Mucosa of rectum (tissue), 2 donors: Measurements from ENCODE around the gene SP110.

Experiments used
- H3K27ac ChIP-seq, 2 donors: one replicate each; pipeline ENCODE4 v1.7.0; 2013; ENCODE audit warnings: inconsistent platforms in 2 of 2, low read depth in 2 of 2, low read length in 2 of 2
- H3K27me3 ChIP-seq, 2 donors: one replicate each; pipeline ENCODE4 v1.7.0; 2013; ENCODE audit warnings: low read length in 2 of 2; ENCODE audit not compliant: control insufficient read depth in 2 of 2, insufficient read depth in 2 of 2
- H3K36me3 ChIP-seq, 2 donors: one replicate each; pipeline ENCODE4 v1.7.0; 2013; ENCODE audit warnings: low read length in 2 of 2; ENCODE audit not compliant: control insufficient read depth in 2 of 2, insufficient read depth in 2 of 2
- H3K4me1 ChIP-seq, 2 donors: one replicate each; pipeline ENCODE4 v1.7.0; 2013; ENCODE audit warnings: low read length in 2 of 2, mild to moderate bottlenecking in 1 of 2; ENCODE audit not compliant: control insufficient read depth in 2 of 2, insufficient read depth in 2 of 2
- H3K4me3 ChIP-seq, 2 donors: one replicate each; pipeline ENCODE4 v1.7.0; 2013; ENCODE audit warnings: low read length in 2 of 2
- H3K9ac ChIP-seq, 2 donors: one replicate each; pipeline ENCODE4 v1.7.0; 2013; ENCODE audit warnings: low read length in 2 of 2, low read depth in 1 of 2, mild to moderate bottlenecking in 1 of 2
- H3K9me3 ChIP-seq, 2 donors: one replicate each; pipeline ENCODE4 v1.7.0; 2013; ENCODE audit warnings: low read length in 2 of 2; ENCODE audit not compliant: control insufficient read depth in 2 of 2
- donor health status: healthy.
- donor health status: Normal muscosa, but diverticular disease.

Gene SP110

DNA sequence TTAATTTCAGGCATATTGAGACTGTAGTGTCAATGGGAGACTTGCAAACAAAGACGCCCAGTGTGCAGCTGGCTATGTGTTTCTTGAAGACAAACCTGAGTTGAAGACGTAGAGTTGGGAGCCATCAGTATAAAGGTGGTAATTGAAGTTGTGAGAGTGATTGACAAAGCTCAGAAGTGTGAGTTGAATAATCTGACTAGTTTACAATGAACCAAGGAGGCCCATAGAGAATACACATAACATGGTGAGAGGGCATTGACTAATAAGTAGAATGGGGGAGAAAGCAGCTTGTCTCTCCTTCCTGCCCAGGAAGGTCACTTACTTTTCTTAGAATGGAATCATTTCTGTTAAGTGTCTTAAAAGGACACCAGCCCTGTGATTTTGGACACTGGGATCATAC, 14.1 kb downstream of the SP110 start:
- peaks cover 55 to 68% of the 10 kb centered on the region in 2 donors for H3K36me3 ChIP-seq
- H3K9ac ChIP-seq: no peak overlapping the region
- no peaks in the 10 kb centered on the region for H3K9me3 ChIP-seq
- H3K4me1 ChIP-seq: no peaks in the 10 kb centered on the region
- no peak overlapping the region for H3K27ac ChIP-seq
- no peaks in the 10 kb centered on the region for H3K27me3 ChIP-seq
- no peak overlapping the region for H3K4me3 ChIP-seq

DNA sequence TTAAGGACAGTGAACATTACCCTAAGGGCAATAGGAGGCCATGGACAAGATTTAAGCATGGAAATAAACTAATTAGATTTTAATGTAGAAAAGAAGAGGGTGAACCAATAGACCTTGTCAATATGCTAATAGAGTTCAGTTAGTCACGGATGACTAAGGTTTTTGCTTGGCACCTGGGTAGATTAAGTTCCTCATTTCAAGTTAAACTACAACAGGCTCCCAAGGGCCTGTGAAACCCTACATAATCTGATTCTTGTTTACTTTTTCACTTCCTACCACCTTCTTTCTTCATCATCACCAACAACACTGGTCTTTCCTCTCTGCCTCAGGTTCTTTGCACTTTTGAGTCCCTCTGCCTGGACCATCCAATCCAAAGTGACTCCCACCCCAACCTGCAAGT, 14.8 kb downstream of the SP110 start:
- no peaks in the 10 kb centered on the region for H3K27me3 ChIP-seq
- no peaks in the 10 kb centered on the region for H3K9me3 ChIP-seq
- no peaks in the 10 kb centered on the region for H3K4me1 ChIP-seq
- H3K9ac ChIP-seq: no peak overlapping the region
- no peak overlapping the region for H3K27ac ChIP-seq
- H3K4me3 ChIP-seq: no peak overlapping the region
- H3K36me3 ChIP-seq: peaks cover 60 to 68% of the 10 kb centered on the region in 2 donors

DNA sequence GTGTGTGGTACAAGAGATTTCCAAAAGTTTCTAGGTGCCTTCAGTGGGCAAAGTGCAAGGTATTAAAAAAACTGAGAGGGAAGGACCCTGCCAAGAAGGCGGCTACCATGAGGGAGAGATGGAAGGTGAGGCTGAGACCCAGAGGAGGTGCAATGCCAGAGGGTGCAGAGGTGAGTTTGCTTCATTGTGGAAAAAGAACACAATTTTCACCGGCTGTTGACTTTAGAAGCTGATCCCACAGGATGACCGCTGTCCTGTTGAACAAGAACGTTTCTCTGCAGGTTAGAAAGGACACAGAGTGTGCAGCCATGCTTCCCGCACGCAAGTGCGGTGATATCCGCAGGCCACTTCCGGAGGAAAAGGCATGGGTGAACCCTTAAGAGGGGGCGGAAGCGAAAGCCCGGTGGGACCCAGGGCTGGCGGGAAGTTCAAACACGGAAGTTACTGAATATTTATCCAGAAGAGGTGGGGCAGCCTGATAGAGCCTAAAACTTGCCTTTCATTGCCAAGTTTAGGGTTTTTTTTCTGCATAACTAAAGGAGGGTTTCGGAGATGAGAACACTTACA, 16.6 kb downstream of the SP110 start:
- no peaks in the 10 kb centered on the region for H3K9me3 ChIP-seq
- H3K36me3 ChIP-seq: peaks cover 47 to 57% of the 10 kb centered on the region in 2 donors
- H3K27ac ChIP-seq: no peak overlapping the region
- H3K4me3 ChIP-seq: no peak overlapping the region
- H3K4me1 ChIP-seq: no peaks in the 10 kb centered on the region
- no peak overlapping the region for H3K9ac ChIP-seq
- H3K27me3 ChIP-seq: no peaks in the 10 kb centered on the region

DNA sequence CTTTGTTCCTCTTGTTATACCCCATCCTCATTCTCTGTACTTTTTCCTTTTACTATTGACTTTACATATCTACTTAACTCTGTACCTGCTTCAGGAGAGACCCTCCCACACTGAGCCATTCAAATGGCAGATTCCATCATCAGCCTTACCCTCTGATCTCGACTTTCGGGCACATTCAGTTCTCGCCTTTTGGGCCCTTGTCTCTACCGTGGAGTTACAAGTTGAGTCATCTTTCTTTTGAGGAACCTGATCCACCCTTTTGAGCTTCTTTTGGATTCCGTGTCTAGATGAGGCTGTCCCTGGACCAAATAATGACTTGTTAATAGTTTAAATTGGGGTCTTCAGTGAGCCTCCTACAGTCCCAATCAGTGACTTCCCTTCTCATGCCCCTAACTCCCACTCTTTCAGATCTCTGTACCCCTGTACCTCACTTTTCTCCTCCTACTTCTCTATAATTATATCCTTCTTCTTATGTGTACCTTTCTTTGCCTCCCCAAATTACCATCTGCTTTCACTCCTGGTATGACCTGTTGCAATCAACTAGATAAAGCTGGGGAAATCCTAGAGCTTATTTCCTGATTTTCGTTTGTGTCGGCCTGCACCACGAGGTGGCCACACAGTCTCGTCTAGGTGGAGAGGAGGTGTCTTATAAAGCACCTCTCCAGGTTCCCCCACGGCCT, 17.2 kb downstream of the SP110 start:
- Histone ChIP-seq H3K4me1 (no peaks in the 10 kb centered on the region), H3K4me3 (no peak overlapping the region), H3K27me3 (no peaks in the 10 kb centered on the region), H3K27ac (no peak overlapping the region), H3K36me3 (peaks cover 42 to 51% of the 10 kb centered on the region in 2 donors), H3K9ac (no peak overlapping the region), H3K9me3 (no peaks in the 10 kb centered on the region)

DNA sequence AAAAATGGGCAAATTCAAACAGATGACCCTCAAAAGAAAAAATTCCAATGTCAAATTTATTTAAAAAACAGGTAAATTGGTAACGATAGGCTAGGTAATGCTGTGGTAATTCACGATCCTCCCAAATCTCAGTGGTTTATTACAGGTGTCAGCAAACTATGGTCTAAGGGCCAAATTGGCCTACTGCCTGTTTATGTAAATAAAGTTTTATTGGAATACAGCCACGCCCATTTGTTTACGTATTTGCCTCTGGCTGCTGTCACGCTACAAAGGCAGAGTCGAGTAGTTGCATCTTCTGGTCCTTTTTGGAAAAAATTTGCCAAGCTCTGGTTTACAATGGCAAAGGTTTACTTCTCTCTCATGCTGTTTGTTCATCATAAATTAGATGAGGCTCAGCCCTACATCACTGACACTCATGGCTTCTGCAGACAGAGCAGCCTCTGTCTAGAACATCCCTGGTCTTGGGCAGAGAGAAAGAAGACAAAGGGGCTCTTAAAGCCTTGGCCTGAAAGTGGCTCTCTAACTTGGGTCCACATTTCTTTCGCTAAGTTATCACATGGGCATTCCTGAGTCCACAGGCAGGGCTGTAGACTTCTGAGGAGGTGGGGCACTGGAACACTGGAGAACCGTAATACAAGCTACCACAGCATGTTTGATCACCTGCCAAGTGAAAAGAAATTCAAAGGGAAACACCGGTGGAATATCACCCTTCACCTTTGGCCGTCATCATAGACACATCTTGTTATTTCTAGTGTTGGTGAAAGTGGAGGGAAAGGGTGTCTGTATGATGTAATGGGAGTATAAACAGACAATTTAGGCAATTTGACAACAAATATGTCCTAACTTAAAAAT, 34.8 kb downstream of the SP110 start:
- peaks cover 8 to 22% of the 10 kb centered on the region in 2 donors for H3K36me3 ChIP-seq
- no peak overlapping the region for H3K9ac ChIP-seq
- no peaks in the 10 kb centered on the region for H3K27me3 ChIP-seq
- H3K4me1 ChIP-seq: peaks cover 0 to 4% of the 10 kb centered on the region in 2 donors
- H3K27ac ChIP-seq: no peak overlapping the region
- no peaks in the 10 kb centered on the region for H3K9me3 ChIP-seq
- H3K4me3 ChIP-seq: no peak overlapping the region

DNA sequence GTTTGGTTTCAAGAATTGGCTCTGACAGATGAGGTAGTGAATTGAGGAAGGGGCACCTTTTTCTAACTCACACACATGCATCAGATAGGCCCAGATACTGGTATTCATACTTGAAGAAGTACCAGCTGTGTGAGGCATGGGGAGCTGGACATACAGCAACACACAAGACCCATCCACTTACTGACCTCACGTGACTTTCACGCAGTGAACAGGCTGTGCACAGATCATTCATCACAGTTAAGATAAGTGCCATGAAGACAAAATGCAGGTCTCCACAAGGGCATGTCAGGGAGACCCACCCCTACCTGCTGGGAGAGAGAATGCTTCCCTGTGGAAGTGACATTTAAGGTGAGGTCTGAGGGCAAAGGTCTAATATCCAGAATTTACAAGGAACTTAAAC, 38.6 kb downstream of the SP110 start:
- H3K9me3 ChIP-seq: no peaks in the 10 kb centered on the region
- no peak overlapping the region for H3K9ac ChIP-seq
- H3K4me3 ChIP-seq: no peak overlapping the region
- H3K27ac ChIP-seq: no peak overlapping the region
- H3K36me3 ChIP-seq: peaks cover 24 to 44% of the 10 kb centered on the region in 2 donors
- no peaks in the 10 kb centered on the region for H3K27me3 ChIP-seq
- peaks cover 0 to 4% of the 10 kb centered on the region in 2 donors for H3K4me1 ChIP-seq

DNA sequence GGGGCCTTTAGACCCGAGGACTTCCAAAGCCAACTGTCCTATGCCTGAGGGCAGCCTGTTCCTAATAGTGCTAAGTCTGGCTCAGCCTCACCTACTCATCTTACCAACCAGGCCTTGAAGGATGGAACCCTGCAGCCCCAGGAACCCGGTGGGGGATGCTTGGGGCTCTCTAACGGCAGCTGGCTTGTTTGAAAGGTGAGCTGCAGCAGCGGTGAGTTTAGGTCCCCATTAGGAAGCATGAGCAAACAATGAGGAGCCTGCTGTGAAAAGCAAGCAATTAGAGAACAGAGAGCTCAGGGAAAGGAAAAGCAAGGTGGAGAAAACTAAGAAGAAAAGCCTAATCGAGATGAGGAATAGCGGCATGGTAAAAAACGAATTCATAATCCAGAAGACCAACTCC, 39.9 kb downstream of the SP110 start:
- no peak overlapping the region for H3K9ac ChIP-seq
- peaks cover 28 to 46% of the 10 kb centered on the region in 2 donors for H3K36me3 ChIP-seq
- no peak overlapping the region for H3K4me3 ChIP-seq
- peaks cover 0 to 4% of the 10 kb centered on the region in 2 donors for H3K4me1 ChIP-seq
- H3K27ac ChIP-seq: no peak overlapping the region
- no peaks in the 10 kb centered on the region for H3K9me3 ChIP-seq
- H3K27me3 ChIP-seq: no peaks in the 10 kb centered on the region

DNA sequence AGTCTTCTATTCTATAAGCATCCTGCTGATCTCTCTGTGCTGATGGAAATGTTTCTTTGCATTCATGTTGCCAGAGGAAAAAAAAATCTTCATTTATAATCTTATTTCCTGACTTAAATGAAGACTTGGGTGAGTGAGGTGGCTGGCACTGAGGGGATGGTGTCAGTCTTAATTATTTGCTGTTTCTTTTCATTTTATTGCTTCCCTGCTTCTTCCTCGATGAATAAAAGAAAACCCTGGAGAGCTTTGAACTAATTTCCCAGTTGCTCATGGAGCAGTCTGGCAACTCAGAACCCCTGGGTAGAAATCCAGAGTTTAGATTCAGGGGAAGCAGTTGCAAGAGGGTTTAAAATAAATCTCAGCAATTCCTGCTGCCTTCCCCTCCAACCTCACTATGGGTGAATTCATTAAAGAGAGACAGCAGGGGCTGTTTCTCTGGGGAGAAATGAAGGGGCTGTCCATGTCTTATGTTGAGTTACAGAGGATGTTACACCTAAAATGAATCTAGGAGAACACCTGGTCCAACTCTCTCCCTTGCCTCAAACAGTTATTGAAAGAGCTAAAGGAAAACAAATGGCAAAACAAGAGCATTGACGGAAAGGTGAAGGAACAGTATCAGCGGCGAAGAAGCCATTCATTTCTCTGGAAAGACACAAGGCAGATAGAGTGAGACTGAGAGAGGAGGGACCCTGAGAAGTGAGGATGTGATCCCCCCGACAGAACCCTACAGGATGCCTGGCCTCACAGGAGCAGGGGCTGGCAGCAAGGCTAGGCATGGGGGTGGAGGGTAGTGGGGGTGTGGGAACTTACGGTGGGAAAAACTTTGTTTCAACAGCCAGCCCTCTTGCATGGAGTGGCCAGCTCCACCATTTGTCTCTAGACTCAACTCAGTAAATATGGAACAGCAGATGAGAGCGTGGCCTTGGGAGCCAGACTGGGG, 41.0 kb downstream of the SP110 start:
- peaks cover 28 to 49% of the 10 kb centered on the region in 2 donors for H3K36me3 ChIP-seq

DNA sequence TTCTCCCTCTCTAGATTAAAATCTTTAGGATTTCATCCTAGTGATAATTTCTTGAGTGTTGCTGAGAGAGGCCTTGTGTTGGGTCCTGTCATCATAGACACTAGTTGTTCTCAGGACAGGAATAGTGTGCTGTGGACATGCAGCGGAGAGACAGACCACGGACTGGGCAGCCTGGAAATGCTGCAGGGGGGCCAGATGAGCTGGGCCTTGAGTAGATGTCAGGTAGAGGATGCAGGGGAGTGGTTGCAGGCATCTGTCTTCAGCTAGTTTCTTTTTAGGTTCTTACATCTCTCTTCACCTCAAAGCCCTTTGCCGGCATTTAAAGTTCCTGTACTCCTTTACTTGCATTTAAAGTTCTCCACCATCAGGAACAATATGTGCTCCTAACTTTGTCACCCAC, 42.8 kb downstream of the SP110 start:
- no peak overlapping the region for H3K4me3 ChIP-seq
- H3K9ac ChIP-seq: no peak overlapping the region
- H3K27ac ChIP-seq: no peak overlapping the region
- H3K27me3 ChIP-seq: no peaks in the 10 kb centered on the region
- H3K36me3 ChIP-seq: peaks cover 24 to 53% of the 10 kb centered on the region in 2 donors
- H3K9me3 ChIP-seq: no peaks in the 10 kb centered on the region
- H3K4me1 ChIP-seq: peaks cover 0 to 4% of the 10 kb centered on the region in 2 donors

More for the DNA sequence above, 41.0 kb downstream of the SP110 start:
- H3K4me1 ChIP-seq: peaks cover 0 to 4% of the 10 kb centered on the region in 2 donors
- no peak overlapping the region for H3K27ac ChIP-seq
- H3K27me3 ChIP-seq: no peaks in the 10 kb centered on the region
- no peak overlapping the region for H3K4me3 ChIP-seq
- H3K9ac ChIP-seq: no peak overlapping the region
- no peaks in the 10 kb centered on the region for H3K9me3 ChIP-seq
